HFFc6 (cell line): ENCODE measurements around the gene C1QL2. TPM values are rescaled to one million over a fixed set of nuclear protein-coding genes. Genes with fewer than 3 reads are reported as not detected.

ENCODE experiments used
- DNase-seq: peaks from one replicate; pipeline ENCODE4 v3.0.0-alpha.2; 2018
- H3K27ac Mint-ChIP-seq: 2 replicates; pipeline ENCODE4 v1.8.0; 2020; ENCODE audit warnings: mild to moderate bottlenecking, mixed read lengths
- H3K27me3 Mint-ChIP-seq: 2 replicates; pipeline ENCODE4 v1.8.0; 2021; ENCODE audit warnings: mild to moderate bottlenecking, moderate library complexity, mixed read lengths; ENCODE audit not compliant: insufficient read depth
- H3K36me3 Mint-ChIP-seq: 2 replicates; pipeline ENCODE4 v1.8.0; 2021; ENCODE audit warnings: low read depth, mixed read lengths
- H3K4me1 Mint-ChIP-seq: 2 replicates; pipeline ENCODE4 v1.8.0; 2020; ENCODE audit warnings: low read depth, mixed read lengths
- H3K4me3 Mint-ChIP-seq: 2 replicates; pipeline ENCODE4 v1.8.0; 2020; ENCODE audit warnings: mild to moderate bottlenecking, moderate library complexity, mixed read lengths
- H3K9me3 Mint-ChIP-seq: 2 replicates; pipeline ENCODE4 v1.8.0; 2020; ENCODE audit warnings: mild to moderate bottlenecking, mixed read lengths
- CTCF ChIP-seq: fragments of 200-600 bp; sonication (generic); IDR thresholded peaks from 2 replicates; pipeline ENCODE4 v1.5.0; 2021; ENCODE audit warnings: antibody characterized with exemption, mild to moderate bottlenecking
- total RNA-seq, 6 experiments: library from RNA; stranded (reverse); fragmentation: NEBNext Ultra II Directional; extraction: Animal tissue kit (Norgen Biotek cat#: 25700); gene quantifications; 2 replicates in 1 of 6; 3 replicates in 5 of 6; pipeline ENCODE4 v1.2.3, GENCODE V29; 2021

C1QL2 gene
- total RNA-seq, 6 experiments from 2014 or later, result not detected

GRCh38 chr2:119174993-119175347, 16.4 kb upstream of the C1QL2 start:
- no peaks in the 10 kb centered on the region for H3K36me3 Mint-ChIP-seq
- H3K9me3 Mint-ChIP-seq, result no peaks in the 10 kb centered on the region
- no peak overlapping the region for H3K27ac Mint-ChIP-seq
- no peak for TF ChIP-seq CTCF
- peaks cover 14% of the 10 kb centered on the region for H3K27me3 Mint-ChIP-seq
- no peak overlapping the region for H3K4me3 Mint-ChIP-seq
- H3K4me1 Mint-ChIP-seq, result peaks cover 13% of the 10 kb centered on the region
- DNase-seq, result no peak

DNA sequence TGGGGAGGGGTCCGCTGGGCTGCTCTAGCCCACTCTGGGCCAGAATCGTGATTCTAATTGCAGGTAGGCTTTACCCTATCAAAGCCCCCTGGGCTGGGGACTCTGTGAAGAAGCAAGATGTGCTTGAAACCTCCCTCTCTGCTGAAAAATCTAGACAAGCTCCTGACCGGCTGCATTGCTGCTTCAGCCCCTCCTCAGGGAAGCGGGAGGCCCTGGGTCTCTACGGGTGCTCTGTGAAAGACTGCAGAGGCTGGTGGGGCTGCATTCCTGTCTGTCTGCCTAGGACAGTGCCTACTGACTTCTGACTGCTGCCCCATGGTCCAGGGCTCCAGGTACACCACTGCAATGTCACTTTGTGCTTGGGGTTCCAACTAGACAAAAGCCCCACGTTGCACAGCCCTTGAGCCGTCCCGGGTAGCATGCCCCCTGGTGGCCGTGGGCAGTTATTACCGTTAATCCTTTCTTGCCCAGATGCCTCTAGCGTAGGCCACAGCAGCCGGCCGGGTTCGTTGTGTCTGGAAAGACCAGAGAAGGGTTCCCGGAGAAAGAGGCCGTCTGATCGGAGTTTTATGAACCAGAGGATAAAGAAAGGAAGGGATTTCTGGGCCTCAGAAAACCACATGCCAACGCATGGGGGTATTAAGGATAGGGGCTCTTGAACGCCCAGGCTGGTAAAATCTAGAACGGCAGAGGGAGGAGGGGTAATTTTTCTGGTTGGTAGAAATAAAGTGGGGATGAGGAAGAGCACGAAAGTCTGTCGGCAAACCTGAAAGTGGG, 15.9 kb upstream of the C1QL2 start:
- H3K9me3 Mint-ChIP-seq, result no peaks in the 10 kb centered on the region
- peaks cover 19% of the 10 kb centered on the region for H3K27me3 Mint-ChIP-seq
- peaks cover 7% of the 10 kb centered on the region; the same call in 1 of the 2 replicates for H3K4me1 Mint-ChIP-seq
- no peak for DNase-seq
- H3K36me3 Mint-ChIP-seq, result no peaks in the 10 kb centered on the region
- peak; percentile 94 for TF ChIP-seq CTCF
- H3K27ac Mint-ChIP-seq, result no peak overlapping the region
- H3K4me3 Mint-ChIP-seq, result no peak overlapping the region

GRCh38 chr2:119173556-119174060, 15.1 kb upstream of the C1QL2 start:
- no peaks in the 10 kb centered on the region for H3K9me3 Mint-ChIP-seq
- no peak for TF ChIP-seq CTCF
- H3K27ac Mint-ChIP-seq, result no peak overlapping the region
- H3K36me3 Mint-ChIP-seq, result no peaks in the 10 kb centered on the region
- DNase-seq, result no peak
- peaks cover 18% of the 10 kb centered on the region for H3K27me3 Mint-ChIP-seq
- H3K4me3 Mint-ChIP-seq, result no peak overlapping the region
- no peaks in the 10 kb centered on the region for H3K4me1 Mint-ChIP-seq

GRCh38 chr2:119170504-119170903, 12.0 kb upstream of the C1QL2 start:
- no peak for DNase-seq
- no peak overlapping the region for H3K4me3 Mint-ChIP-seq
- no peak overlapping the region for H3K27ac Mint-ChIP-seq
- no peak for TF ChIP-seq CTCF
- peaks cover 19% of the 10 kb centered on the region for H3K27me3 Mint-ChIP-seq
- H3K4me1 Mint-ChIP-seq, result no peaks in the 10 kb centered on the region
- H3K9me3 Mint-ChIP-seq, result no peaks in the 10 kb centered on the region
- H3K36me3 Mint-ChIP-seq, result no peaks in the 10 kb centered on the region

GRCh38 chr2:119169717-119170116, 11.2 kb upstream of the C1QL2 start:
- DNase-seq, result no peak
- peaks cover 19% of the 10 kb centered on the region for H3K27me3 Mint-ChIP-seq
- no peak overlapping the region for H3K27ac Mint-ChIP-seq
- no peaks in the 10 kb centered on the region for H3K9me3 Mint-ChIP-seq
- H3K4me1 Mint-ChIP-seq, result no peaks in the 10 kb centered on the region
- no peak overlapping the region for H3K4me3 Mint-ChIP-seq
- H3K36me3 Mint-ChIP-seq, result no peaks in the 10 kb centered on the region
- no peak for TF ChIP-seq CTCF
